ENCODE data around the gene GLRX3.

Gene GLRX3

GRCh38 chr10:130213286-130214080 is 77.3 kb downstream of the GLRX3 start:
- DNase-seq, result no peak

- DNase-seq, result no peak
These were observed 78.2 kb downstream of the GLRX3 start for GRCh38 chr10:130214431-130214830.

GRCh38 chr10:130215151-130215930 is 79.2 kb downstream of the GLRX3 start:
- DNase-seq, result no peak

GRCh38 chr10:130215931-130216231 is 79.7 kb downstream of the GLRX3 start:
- no peak for DNase-seq

DNA sequence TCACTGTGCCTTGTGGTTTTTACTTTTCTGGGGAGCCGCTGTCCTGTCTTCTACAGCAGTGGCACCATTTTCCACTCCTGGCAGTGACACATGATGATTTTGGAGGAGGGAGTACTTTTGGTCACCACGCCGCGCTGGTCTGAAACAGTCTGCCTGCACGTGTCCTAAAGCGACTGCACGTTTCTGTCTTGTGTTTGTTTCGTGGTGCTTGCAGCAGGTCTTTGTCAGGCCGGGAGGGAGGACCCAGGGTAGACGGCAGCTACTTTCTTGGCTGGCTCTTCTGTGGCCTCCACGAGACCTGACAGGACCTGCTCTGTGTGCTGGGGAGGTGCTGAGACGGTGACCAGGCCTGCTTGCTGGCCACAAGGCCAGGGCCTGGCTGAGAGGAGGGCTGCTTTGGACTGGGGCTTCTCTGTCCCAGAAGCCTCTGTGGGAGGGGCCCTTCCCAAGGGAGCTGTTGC is 82.0 kb downstream of the GLRX3 start:
- DNase-seq, result no peak

DNA sequence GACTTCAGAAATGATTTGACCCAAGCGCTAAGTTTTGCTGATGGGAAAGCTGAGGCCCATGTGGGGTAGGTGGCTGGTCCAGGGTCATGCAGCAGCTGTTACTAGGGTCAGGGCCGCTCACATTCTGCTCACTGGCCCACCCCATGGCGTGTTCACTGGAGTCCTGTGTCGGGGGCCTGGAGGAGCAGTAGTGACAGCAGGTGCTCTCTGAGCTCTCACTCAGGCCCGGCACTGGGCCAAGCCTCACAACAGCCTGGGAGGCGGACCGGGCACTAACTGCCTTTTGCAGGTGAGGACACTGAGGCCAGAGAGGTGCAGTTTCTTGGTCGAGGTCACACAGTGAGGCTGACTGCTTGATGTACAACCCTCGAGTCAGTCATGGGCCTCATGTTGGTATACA is 82.7 kb downstream of the GLRX3 start:
- DNase-seq, result no peak

DNA sequence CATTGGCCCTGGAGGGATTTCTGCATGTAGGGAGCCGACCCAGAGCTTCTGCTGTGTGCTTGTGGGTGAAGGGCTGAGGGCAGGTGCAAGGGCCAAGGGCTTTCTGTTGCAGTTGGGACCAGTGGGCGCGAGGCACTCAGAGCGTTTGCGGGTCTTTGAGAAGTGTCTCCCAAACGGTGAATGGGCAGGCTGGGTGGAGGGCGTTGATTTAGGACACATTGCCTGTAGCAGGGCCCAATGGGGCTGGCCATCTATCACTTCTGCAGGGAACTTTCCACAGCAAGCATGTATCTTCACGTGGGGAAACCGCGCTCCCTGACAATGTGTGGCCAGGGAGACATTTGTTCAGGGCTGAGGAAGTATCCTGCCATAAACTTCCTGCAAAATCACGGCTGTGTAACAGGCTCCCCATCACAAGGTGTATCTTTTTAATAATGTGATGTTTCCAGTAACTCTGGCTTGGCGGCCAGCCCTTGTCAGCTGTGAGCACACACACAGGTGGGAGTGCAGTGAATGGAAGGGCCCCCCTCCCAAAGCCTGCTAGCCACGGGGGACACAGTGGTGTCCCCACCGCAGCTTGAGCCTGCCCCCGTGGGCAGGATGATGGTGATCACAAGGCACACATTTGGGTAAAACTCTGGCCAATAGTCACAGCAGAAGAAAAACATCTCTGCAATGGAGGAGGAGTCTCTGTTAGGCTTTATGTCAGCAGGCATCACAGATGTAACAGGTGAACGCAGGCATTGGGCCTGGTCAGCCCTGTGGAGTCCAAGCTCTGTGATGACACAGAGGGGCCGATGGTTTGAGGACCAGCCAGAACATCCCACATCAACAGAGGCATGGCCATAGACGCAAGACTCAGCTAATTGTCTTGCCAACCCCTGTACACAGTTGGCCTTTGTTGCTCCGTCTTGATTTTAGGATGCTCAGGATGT is 84.3 kb downstream of the GLRX3 start:
- DNase-seq, result no peak

GRCh38 chr10:130221456-130222375 is 85.5 kb downstream of the GLRX3 start:
- DNase-seq, result no peak

GRCh38 chr10:130222381-130222780 is 86.2 kb downstream of the GLRX3 start:
- no peak for DNase-seq

DNA sequence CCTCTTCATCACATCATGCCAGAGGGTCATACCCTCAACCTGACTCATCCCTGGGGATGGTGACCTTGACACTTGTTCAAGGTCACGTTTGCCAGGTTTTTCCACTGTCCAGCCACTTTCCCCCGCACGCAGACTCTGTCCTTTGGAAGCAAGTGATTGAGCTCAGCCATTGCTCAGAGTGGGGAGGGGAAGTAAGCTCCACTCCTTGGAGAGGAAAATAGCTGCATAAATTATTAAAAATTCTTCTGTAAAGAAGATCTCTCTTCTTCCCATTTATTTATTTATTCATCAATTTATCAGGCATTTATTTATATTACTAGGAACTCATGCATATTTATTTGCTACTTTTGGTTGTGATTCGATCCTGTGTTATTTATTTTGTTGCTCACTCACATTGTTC is 88.0 kb downstream of the GLRX3 start:
- DNase-seq, result no peak

DNA sequence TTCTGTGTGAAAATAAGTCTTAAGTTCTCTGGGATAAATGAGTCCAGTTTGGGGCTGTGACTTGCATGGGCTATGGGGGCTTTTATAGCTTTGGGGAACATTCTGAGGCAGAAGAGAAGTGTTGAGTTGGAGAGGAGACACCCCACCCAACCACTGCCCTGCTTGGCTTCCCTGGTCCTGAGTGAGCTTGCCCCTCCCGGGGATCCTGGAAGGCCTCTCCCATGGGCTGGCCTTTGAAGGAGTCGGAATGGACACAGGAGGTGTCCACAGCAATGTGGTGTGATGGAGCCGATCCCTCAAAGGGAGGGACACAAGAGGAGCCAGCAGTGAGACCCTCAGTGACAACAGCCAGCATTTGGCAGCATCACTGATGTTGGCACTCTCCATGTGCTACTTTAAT is 89.8 kb downstream of the GLRX3 start:
- no peak for DNase-seq

GRCh38 chr10:130227883-130228282 is 91.7 kb downstream of the GLRX3 start:
- no peak for DNase-seq
